GM12891 (cell line): ENCODE data around the gene HYAL3.

Experiments
- PAX5 ChIP-seq: IDR thresholded peaks from 2 replicates; pipeline ENCODE4 v1.6.1; 2011; ENCODE audit warnings: low read length, moderate library complexity, mild to moderate bottlenecking; ENCODE audit not compliant: insufficient read depth, severe bottlenecking
- POLR2A ChIP-seq: IDR thresholded peaks from 2 replicates; pipeline ENCODE4 v1.6.1; 2011; ENCODE audit warnings: low read depth, low read length, control low read depth
- POLR2AphosphoS5 ChIP-seq: IDR thresholded peaks from 2 replicates; pipeline ENCODE4 v1.6.1; 2011; ENCODE audit warnings: low read depth, low read length, control low read depth
- SPI1 ChIP-seq: IDR thresholded peaks from 2 replicates; pipeline ENCODE4 v1.6.1; 2011; ENCODE audit warnings: low read depth, low read length, control low read depth
- TAF1 ChIP-seq: IDR thresholded peaks from 2 replicates; pipeline ENCODE4 v1.6.1; 2011; ENCODE audit warnings: low read depth, low read length, control low read depth

- TF ChIP-seq POLR2AphosphoS5 (no peak), TAF1 (no peak), POLR2A (no peak), SPI1 (no peak), PAX5 (no peak)
Measured at GRCh38 chr3:50339485-50340146, 40.4 kb upstream of the HYAL3 start.
